Measurements from ENCODE around the gene NSRP1.
A peak's percentile ranks its signal among the peaks of the same experiment; 100 is the strongest.
"Not testable (repeated sequence)": the region's sequence is repeated elsewhere in the genome, so short reads cannot be mapped to it uniquely, and the experiment has no call there.

Gene NSRP1

GRCh38 chr17:30225919-30226553 lies 109.4 kb downstream of the NSRP1 start:
- no peak overlapping the region for H3K4me3 ChIP-seq (ENCODE audit: low read depth, low read length)
- H3K27me3 ChIP-seq (ENCODE audit: control insufficient read depth, insufficient read depth, low read length), result peaks cover 2% of the 10 kb centered on the region
- no peaks in the 10 kb centered on the region for H3K36me3 ChIP-seq (ENCODE audit: control insufficient read depth, insufficient read depth, low read length)
- H3K9me3 ChIP-seq (ENCODE audit: control insufficient read depth, insufficient read depth, low read length), result no peaks in the 10 kb centered on the region
- no peak overlapping the region for H3K9ac ChIP-seq (ENCODE audit: low read depth, low read length)
- no peaks in the 10 kb centered on the region for H3K4me1 ChIP-seq (ENCODE audit: control insufficient read depth, insufficient read depth, low read length)

- H3K4me1 ChIP-seq (ENCODE audit: control insufficient read depth, insufficient read depth, low read length), result no peaks in the 10 kb centered on the region
- H3K9me3 ChIP-seq (ENCODE audit: control insufficient read depth, insufficient read depth, low read length), result no peaks in the 10 kb centered on the region
- H3K36me3 ChIP-seq (ENCODE audit: control insufficient read depth, insufficient read depth, low read length), result no peaks in the 10 kb centered on the region
- no peak overlapping the region for H3K9ac ChIP-seq (ENCODE audit: low read depth, low read length)
- peaks cover 2% of the 10 kb centered on the region for H3K27me3 ChIP-seq (ENCODE audit: control insufficient read depth, insufficient read depth, low read length)
- no peak overlapping the region for H3K4me3 ChIP-seq (ENCODE audit: low read depth, low read length)
Observed at GRCh38 chr17:30226878-30227277, 110.3 kb downstream of the NSRP1 start.

- Histone ChIP-seq H3K9me3 (ENCODE audit: control insufficient read depth, insufficient read depth, low read length) (no peaks in the 10 kb centered on the region), H3K4me3 (ENCODE audit: low read depth, low read length) (no peak overlapping the region), H3K9ac (ENCODE audit: low read depth, low read length) (no peak overlapping the region), H3K27me3 (ENCODE audit: control insufficient read depth, insufficient read depth, low read length) (peaks cover 11% of the 10 kb centered on the region), H3K36me3 (ENCODE audit: control insufficient read depth, insufficient read depth, low read length) (no peaks in the 10 kb centered on the region), H3K4me1 (ENCODE audit: control insufficient read depth, insufficient read depth, low read length) (no peaks in the 10 kb centered on the region)
Observed at GRCh38 chr17:30228011-30228410, 111.4 kb downstream of the NSRP1 start.

- Histone ChIP-seq H3K4me3 (ENCODE audit: low read depth, low read length) (no peak overlapping the region), H3K36me3 (ENCODE audit: control insufficient read depth, insufficient read depth, low read length) (no peaks in the 10 kb centered on the region), H3K4me1 (ENCODE audit: control insufficient read depth, insufficient read depth, low read length) (no peaks in the 10 kb centered on the region), H3K9me3 (ENCODE audit: control insufficient read depth, insufficient read depth, low read length) (no peaks in the 10 kb centered on the region), H3K27me3 (ENCODE audit: control insufficient read depth, insufficient read depth, low read length) (peaks cover 21% of the 10 kb centered on the region), H3K9ac (ENCODE audit: low read depth, low read length) (no peak overlapping the region)
Observed at GRCh38 chr17:30229012-30229411, 112.4 kb downstream of the NSRP1 start.

- H3K4me1 ChIP-seq (ENCODE audit: control insufficient read depth, insufficient read depth, low read length); H3K4me3 ChIP-seq (ENCODE audit: low read depth, low read length); H3K9me3 ChIP-seq (ENCODE audit: control insufficient read depth, insufficient read depth, low read length); H3K36me3 ChIP-seq (ENCODE audit: control insufficient read depth, insufficient read depth, low read length); H3K9ac ChIP-seq (ENCODE audit: low read depth, low read length): not testable (repeated sequence)
- peaks cover 31% of the 10 kb centered on the region for H3K27me3 ChIP-seq (ENCODE audit: control insufficient read depth, insufficient read depth, low read length)
Observed at GRCh38 chr17:30230009-30230408, 113.4 kb downstream of the NSRP1 start.

- no peaks in the 10 kb centered on the region for H3K36me3 ChIP-seq (ENCODE audit: control insufficient read depth, insufficient read depth, low read length)
- H3K9me3 ChIP-seq (ENCODE audit: control insufficient read depth, insufficient read depth, low read length), result no peaks in the 10 kb centered on the region
- no peaks in the 10 kb centered on the region for H3K4me1 ChIP-seq (ENCODE audit: control insufficient read depth, insufficient read depth, low read length)
- peaks cover 38% of the 10 kb centered on the region for H3K27me3 ChIP-seq (ENCODE audit: control insufficient read depth, insufficient read depth, low read length)
- no peak overlapping the region for H3K4me3 ChIP-seq (ENCODE audit: low read depth, low read length)
- H3K9ac ChIP-seq (ENCODE audit: low read depth, low read length), result no peak overlapping the region
Observed at GRCh38 chr17:30230596-30231125, 114.0 kb downstream of the NSRP1 start.

- Histone ChIP-seq H3K27me3 (ENCODE audit: control insufficient read depth, insufficient read depth, low read length) (peaks cover 50% of the 10 kb centered on the region), H3K9me3 (ENCODE audit: control insufficient read depth, insufficient read depth, low read length) (no peaks in the 10 kb centered on the region), H3K9ac (ENCODE audit: low read depth, low read length) (no peak overlapping the region), H3K4me1 (ENCODE audit: control insufficient read depth, insufficient read depth, low read length) (no peaks in the 10 kb centered on the region), H3K4me3 (ENCODE audit: low read depth, low read length) (no peak overlapping the region), H3K36me3 (ENCODE audit: control insufficient read depth, insufficient read depth, low read length) (no peaks in the 10 kb centered on the region)
Observed at GRCh38 chr17:30232015-30232823, 115.6 kb downstream of the NSRP1 start.

GRCh38 chr17:30232824-30233427 lies 116.3 kb downstream of the NSRP1 start:
- Histone ChIP-seq H3K9ac (ENCODE audit: low read depth, low read length) (no peak overlapping the region), H3K4me1 (ENCODE audit: control insufficient read depth, insufficient read depth, low read length) (peaks cover 3% of the 10 kb centered on the region), H3K27me3 (ENCODE audit: control insufficient read depth, insufficient read depth, low read length) (peaks cover 57% of the 10 kb centered on the region), H3K4me3 (ENCODE audit: low read depth, low read length) (no peak overlapping the region), H3K9me3 (ENCODE audit: control insufficient read depth, insufficient read depth, low read length) (no peaks in the 10 kb centered on the region), H3K36me3 (ENCODE audit: control insufficient read depth, insufficient read depth, low read length) (no peaks in the 10 kb centered on the region)

GRCh38 chr17:30234296-30234695 lies 117.7 kb downstream of the NSRP1 start:
- Histone ChIP-seq H3K36me3 (ENCODE audit: control insufficient read depth, insufficient read depth, low read length) (no peaks in the 10 kb centered on the region), H3K4me3 (ENCODE audit: low read depth, low read length) (no peak overlapping the region), H3K4me1 (ENCODE audit: control insufficient read depth, insufficient read depth, low read length) (peaks cover 3% of the 10 kb centered on the region), H3K27me3 (ENCODE audit: control insufficient read depth, insufficient read depth, low read length) (peaks cover 68% of the 10 kb centered on the region), H3K9ac (ENCODE audit: low read depth, low read length) (no peak overlapping the region), H3K9me3 (ENCODE audit: control insufficient read depth, insufficient read depth, low read length) (no peaks in the 10 kb centered on the region)

GRCh38 chr17:30234964-30235363 lies 118.3 kb downstream of the NSRP1 start:
- H3K36me3 ChIP-seq (ENCODE audit: control insufficient read depth, insufficient read depth, low read length), result no peaks in the 10 kb centered on the region
- peak overlapping the region; percentile 61 for H3K4me3 ChIP-seq (ENCODE audit: low read depth, low read length)
- H3K9me3 ChIP-seq (ENCODE audit: control insufficient read depth, insufficient read depth, low read length), result no peaks in the 10 kb centered on the region
- H3K9ac ChIP-seq (ENCODE audit: low read depth, low read length), result no peak overlapping the region
- peaks cover 3% of the 10 kb centered on the region for H3K4me1 ChIP-seq (ENCODE audit: control insufficient read depth, insufficient read depth, low read length)
- peaks cover 68% of the 10 kb centered on the region for H3K27me3 ChIP-seq (ENCODE audit: control insufficient read depth, insufficient read depth, low read length)

- Histone ChIP-seq H3K4me1 (ENCODE audit: control insufficient read depth, insufficient read depth, low read length) (peaks cover 3% of the 10 kb centered on the region), H3K4me3 (ENCODE audit: low read depth, low read length) (peak within 1 kb of the TSS; percentile 61), H3K9me3 (ENCODE audit: control insufficient read depth, insufficient read depth, low read length) (no peaks in the 10 kb centered on the region), H3K27me3 (ENCODE audit: control insufficient read depth, insufficient read depth, low read length) (peaks cover 68% of the 10 kb centered on the region), H3K36me3 (ENCODE audit: control insufficient read depth, insufficient read depth, low read length) (no peaks in the 10 kb centered on the region), H3K9ac (ENCODE audit: low read depth, low read length) (no peak within 1 kb of the TSS)
Observed at GRCh38 chr17:30235386-30236296, 119.0 kb downstream of the NSRP1 start, which contains the start of gene SLC6A4. TSS of gene SLC6A4 (minus strand) at chr17:30235697. CDS start at chr17:30221958, 13,739 bp downstream.
